A673 (cell line): ENCODE data around the gene CPNE5. TPM values are rescaled to one million over a fixed set of nuclear protein-coding genes. Genes with fewer than 3 reads are reported as not detected.

ENCODE experiments used
- BruUV-seq: library from RNA; stranded (reverse); fragments of 400-500 nt; replicated peaks from 2 replicates; lab custom pipeline; 2021; lab: Mats Ljungman, UMichigan
- CTCF ChIA-PET: fragments of 300-600 bp; sonication (Branson Sonifier 250); formaldehyde crosslinking; loops from one replicate; lab custom pipeline; 2022; ENCODE audit warnings: antibody characterized with exemption; lab: Charles Lee
- POLR2A ChIA-PET: fragments of 300-600 bp; sonication (Branson Sonifier 250); formaldehyde crosslinking; loops from one replicate; lab custom pipeline; 2022; ENCODE audit warnings: antibody characterized with exemption; ENCODE audit not compliant: low non-redundant PET; lab: Charles Lee
- DNase-seq: peaks from one replicate; pipeline ENCODE4 v3.0.0-alpha.2; 2015; ENCODE audit warnings: low spot score
- H3K27ac ChIP-seq: fragments of 200-600 bp; sonication (generic); 2 replicates; pipeline ENCODE4 v1.5.1; 2016; ENCODE audit warnings: mixed run types, low read depth, mild to moderate bottlenecking, mixed read lengths, antibody characterized with exemption, low read length; ENCODE audit not compliant: poor library complexity, severe bottlenecking
- H3K27me3 ChIP-seq: fragments of 200-600 bp; sonication (generic); replicated peaks from 2 replicates; pipeline ENCODE4 v1.6.1; 2017; ENCODE audit warnings: mixed run types, low read depth, mild to moderate bottlenecking, mixed read lengths, antibody characterized with exemption, low read length; ENCODE audit not compliant: insufficient read depth, poor library complexity
- H3K36me3 ChIP-seq: fragments of 200-600 bp; sonication (generic); 2 replicates; pipeline ENCODE4 v1.6.1; 2016; ENCODE audit warnings: mixed run types, mild to moderate bottlenecking, mixed read lengths, antibody characterized with exemption, low read length; ENCODE audit not compliant: insufficient read depth, poor library complexity, severe bottlenecking
- H3K4me1 ChIP-seq: fragments of 200-600 bp; sonication (generic); 2 replicates; pipeline ENCODE4 v1.6.1; 2017; ENCODE audit warnings: mixed run types, mild to moderate bottlenecking, mixed read lengths, antibody characterized with exemption, low read length; ENCODE audit not compliant: insufficient read depth, poor library complexity, severe bottlenecking
- H3K4me3 ChIP-seq: fragments of 200-600 bp; sonication (generic); 2 replicates; pipeline ENCODE4 v1.5.1; 2016; ENCODE audit warnings: low read depth, mixed run types, mild to moderate bottlenecking, mixed read lengths, low read length; ENCODE audit not compliant: poor library complexity, severe bottlenecking
- H3K9me3 ChIP-seq: fragments of 200-600 bp; sonication (generic); 2 replicates; pipeline ENCODE4 v1.6.1; 2016; ENCODE audit warnings: mixed run types, low read depth, mild to moderate bottlenecking, mixed read lengths, antibody characterized with exemption, low read length; ENCODE audit not compliant: poor library complexity, severe bottlenecking
- EZH2 ChIP-seq: fragments of 200-600 bp; sonication (generic); IDR thresholded peaks from 2 replicates; pipeline ENCODE4 v1.6.1; 2017; ENCODE audit warnings: borderline replicate concordance, low read depth, mild to moderate bottlenecking, mixed read lengths, antibody characterized with exemption, low read length; ENCODE audit not compliant: poor library complexity, severe bottlenecking
- intact Hi-C: fragments of 100-400 bp; cut with micrococcal nuclease; formaldehyde crosslinking; loops from one replicate; pipeline ENCODE4 v1.10.0; 2022; ENCODE audit not compliant: unreplicated experiment
- total RNA-seq: library from RNA; stranded (reverse); gene quantifications from 2 replicates; pipeline ENCODE4 v1.2.3, GENCODE V29; 2021
- TF ChIP-seq, protein P1 (sequence below): fragments of 300-800, 200-600 bp; sonication (generic); conservative IDR thresholded peaks from 2 replicates; pipeline ENCODE4 v1.5.1; 2017; ENCODE audit warnings: low read depth, mild to moderate bottlenecking, antibody characterized with exemption, low read length, moderate library complexity, mixed read lengths

CPNE5 gene
- total RNA-seq, 1 experiment from 2014 or later: 0.13 TPM

DNA sequence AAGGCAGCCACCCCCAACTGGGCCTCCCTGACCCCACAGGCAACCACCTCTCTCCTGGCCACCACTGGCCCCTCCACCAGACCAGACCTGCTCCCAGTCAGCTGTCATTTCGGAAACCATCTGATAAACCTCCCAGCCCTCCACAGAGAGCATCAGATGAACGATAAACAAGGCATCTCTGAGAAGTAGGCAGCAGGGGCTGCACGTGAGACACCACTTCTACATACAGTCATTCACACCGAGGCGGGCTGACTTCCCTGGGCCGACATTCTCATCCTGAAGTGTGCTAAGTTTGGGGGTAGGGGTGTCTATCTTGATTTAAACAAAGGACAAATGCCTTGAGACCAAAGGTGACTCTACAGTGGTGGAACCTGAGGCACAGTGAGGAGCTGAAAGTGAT, 13.8 kb downstream of the CPNE5 start:
- no peaks in the 10 kb centered on the region for H3K9me3 ChIP-seq
- TF ChIP-seq, protein P1, sequence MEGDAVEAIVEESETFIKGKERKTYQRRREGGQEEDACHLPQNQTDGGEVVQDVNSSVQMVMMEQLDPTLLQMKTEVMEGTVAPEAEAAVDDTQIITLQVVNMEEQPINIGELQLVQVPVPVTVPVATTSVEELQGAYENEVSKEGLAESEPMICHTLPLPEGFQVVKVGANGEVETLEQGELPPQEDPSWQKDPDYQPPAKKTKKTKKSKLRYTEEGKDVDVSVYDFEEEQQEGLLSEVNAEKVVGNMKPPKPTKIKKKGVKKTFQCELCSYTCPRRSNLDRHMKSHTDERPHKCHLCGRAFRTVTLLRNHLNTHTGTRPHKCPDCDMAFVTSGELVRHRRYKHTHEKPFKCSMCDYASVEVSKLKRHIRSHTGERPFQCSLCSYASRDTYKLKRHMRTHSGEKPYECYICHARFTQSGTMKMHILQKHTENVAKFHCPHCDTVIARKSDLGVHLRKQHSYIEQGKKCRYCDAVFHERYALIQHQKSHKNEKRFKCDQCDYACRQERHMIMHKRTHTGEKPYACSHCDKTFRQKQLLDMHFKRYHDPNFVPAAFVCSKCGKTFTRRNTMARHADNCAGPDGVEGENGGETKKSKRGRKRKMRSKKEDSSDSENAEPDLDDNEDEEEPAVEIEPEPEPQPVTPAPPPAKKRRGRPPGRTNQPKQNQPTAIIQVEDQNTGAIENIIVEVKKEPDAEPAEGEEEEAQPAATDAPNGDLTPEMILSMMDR: no peak
- no peak for TF ChIP-seq EZH2
- no peak for DNase-seq
- BruUV-seq: no TSS peak
- POLR2A ChIA-PET: no interaction called here
- CTCF ChIA-PET: no interaction called here
- intact Hi-C loops: no loop called here
- no peaks in the 10 kb centered on the region for H3K4me1 ChIP-seq
- no peak overlapping the region for H3K4me3 ChIP-seq
- H3K27me3 ChIP-seq: no peaks in the 10 kb centered on the region
- no peak overlapping the region for H3K27ac ChIP-seq
- no peaks in the 10 kb centered on the region for H3K36me3 ChIP-seq

DNA sequence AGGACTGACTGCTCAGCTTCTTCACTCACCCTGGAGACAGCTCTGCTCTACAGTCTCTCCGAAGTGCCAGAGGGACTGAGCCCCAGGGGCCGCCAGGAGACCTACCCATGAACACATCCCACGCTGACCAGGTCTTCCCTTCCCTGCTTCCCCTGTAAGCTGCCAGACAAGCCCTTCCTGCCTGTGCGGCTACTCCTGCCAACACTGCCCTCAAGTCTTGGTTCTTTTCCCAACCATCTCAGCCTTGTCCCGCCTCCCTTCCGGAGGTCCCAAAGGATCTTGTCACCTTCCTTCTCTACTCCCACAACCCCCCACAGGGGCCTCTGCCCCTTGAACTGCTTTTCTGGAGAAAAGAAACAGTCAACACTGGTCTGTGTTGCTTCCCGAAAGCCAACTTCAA, 15.0 kb downstream of the CPNE5 start:
- no peak overlapping the region for H3K27ac ChIP-seq
- no peak for TF ChIP-seq EZH2
- TF ChIP-seq, protein P1: no peak
- intact Hi-C loops: no loop called here

DNA sequence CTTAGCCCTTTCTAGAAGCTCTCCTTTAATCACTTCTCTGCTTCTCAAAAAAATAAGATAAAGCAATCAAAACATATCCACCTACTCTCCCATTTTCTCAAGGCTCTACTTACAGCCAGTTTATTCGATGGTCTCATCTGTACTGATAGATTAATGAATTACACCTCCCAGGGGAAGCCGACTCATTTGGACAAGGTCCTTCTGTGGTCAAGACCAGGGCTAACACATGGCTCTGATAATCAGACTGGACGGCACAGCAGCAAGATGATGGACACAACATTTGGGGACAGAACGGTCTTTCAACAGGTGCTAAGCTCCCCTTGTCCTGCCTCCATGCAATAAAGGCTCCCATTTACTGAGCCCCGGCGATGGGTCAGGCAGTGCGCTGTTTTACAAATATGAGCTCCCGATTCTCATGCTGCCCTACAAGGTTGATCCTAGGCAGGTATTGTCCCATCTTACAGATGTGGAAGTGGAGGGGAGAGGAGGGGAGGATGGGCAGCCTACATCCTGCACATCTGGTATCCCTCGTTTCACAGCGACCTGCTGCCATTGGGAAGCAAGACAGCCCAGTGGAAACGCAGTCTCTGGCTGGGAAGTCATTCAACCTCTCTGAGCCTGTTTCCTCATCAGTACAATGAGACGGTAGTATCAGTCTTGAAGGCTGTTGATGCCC, 15.7 kb downstream of the CPNE5 start:
- H3K9me3 ChIP-seq: no peaks in the 10 kb centered on the region
- POLR2A ChIA-PET: no interaction called here
- no peaks in the 10 kb centered on the region for H3K4me1 ChIP-seq
- H3K27ac ChIP-seq: no peak overlapping the region
- TF ChIP-seq, protein P1: no peak
- no peak for TF ChIP-seq EZH2
- H3K27me3 ChIP-seq: no peaks in the 10 kb centered on the region
- BruUV-seq: no TSS peak
- H3K4me3 ChIP-seq: no peak overlapping the region
- CTCF ChIA-PET: no interaction called here
- no peaks in the 10 kb centered on the region for H3K36me3 ChIP-seq
- no peak for DNase-seq
- intact Hi-C loops: no loop called here

More for the DNA sequence above, 15.0 kb downstream of the CPNE5 start:
- Histone ChIP-seq H3K36me3 (no peaks in the 10 kb centered on the region), H3K4me1 (no peaks in the 10 kb centered on the region), H3K27me3 (no peaks in the 10 kb centered on the region), H3K4me3 (no peak overlapping the region), H3K9me3 (no peaks in the 10 kb centered on the region)
- POLR2A ChIA-PET: no interaction called here
- no TSS peak for BruUV-seq
- CTCF ChIA-PET: interaction anchor here (0.6 kb wide), 1 partner anchor 177 kb away, joined by 4 read pairs; no protein-coding TSS in a partner anchor
- no peak for DNase-seq
